ENCODE measurements around the gene THEM5. TPM values are rescaled to one million over a fixed set of nuclear protein-coding genes. Genes with fewer than 3 reads are reported as not detected.

THEM5 gene
- total RNA-seq, 1 donor from 2014 or later: not detected

DNA sequence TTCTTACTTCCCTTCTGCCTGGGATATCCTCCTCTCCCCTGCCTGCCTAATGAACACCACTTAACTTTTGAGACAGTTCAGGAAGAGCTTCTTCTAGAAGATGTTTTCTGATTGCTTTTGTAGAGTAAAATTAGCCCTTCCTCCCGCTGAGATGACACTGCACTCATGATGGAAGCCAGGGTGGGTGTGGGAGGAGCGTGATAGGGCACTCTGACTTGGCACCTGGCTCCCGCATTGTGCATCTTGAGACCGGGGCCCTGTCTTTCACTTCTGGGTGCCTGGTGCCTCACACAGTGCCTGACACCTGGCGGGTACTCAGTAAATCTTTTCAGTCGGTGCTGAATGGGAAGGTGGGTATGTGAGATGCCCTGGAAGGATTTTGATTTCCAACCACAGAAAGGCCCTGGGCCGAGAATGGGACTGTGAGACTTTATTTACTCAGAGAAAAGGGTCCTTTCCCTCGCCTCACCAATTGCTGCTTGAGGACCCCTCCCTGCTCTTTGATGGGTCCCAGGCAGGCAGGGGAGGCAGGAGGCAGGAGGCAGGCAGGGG lies 6.8 kb downstream of the THEM5 start:
- no peaks in the 10 kb centered on the region for H3K27me3 ChIP-seq
- H3K9me3 ChIP-seq: no peaks in the 10 kb centered on the region
- intact Hi-C loops (cut with DNase I): no loop called here
- peaks cover 11% of the 10 kb centered on the region for H3K4me1 ChIP-seq
- no peaks in the 10 kb centered on the region for H3K36me3 ChIP-seq
- H3K27ac ChIP-seq: no peak overlapping the region
- no peak overlapping the region for H3K4me3 ChIP-seq
- DNase-seq (no peak), ATAC-seq (no peak)
- no peak for TF ChIP-seq CTCF (IDR thresholded peaks at IDR 0.05)

DNA sequence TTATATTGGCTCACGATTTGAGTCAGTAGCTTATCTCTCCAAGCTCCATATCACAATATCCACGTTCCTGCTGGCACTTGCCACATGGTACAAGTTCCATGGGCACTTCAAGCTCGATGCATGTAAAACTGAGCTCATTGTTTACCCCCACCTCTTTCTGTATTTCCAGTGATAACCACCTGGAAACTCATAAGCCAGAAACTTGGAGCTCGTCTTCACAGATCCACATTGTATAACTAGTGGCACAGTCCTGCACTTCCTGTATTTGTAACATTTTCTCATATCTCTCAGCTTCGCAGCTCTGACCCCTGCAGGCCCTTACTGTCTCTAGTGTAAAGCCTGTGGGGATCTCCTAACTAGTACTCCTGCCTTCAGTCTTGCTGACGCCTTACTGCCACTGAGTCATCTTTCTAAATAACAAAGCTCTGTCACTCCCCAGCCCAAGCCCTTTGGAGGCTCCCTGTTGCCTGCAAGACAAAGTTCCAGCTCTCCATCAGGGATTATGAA lies 7.4 kb downstream of the THEM5 start:
- Histone ChIP-seq H3K4me1 (peaks cover 11% of the 10 kb centered on the region), H3K27me3 (no peaks in the 10 kb centered on the region), H3K9me3 (no peaks in the 10 kb centered on the region), H3K36me3 (no peaks in the 10 kb centered on the region), H3K4me3 (no peak overlapping the region), H3K27ac (no peak overlapping the region)
- no peak for ATAC-seq
- DNase-seq: no peak
- intact Hi-C loops (cut with DNase I): no loop called here
- TF ChIP-seq CTCF (IDR thresholded peaks at IDR 0.05): no peak

DNA sequence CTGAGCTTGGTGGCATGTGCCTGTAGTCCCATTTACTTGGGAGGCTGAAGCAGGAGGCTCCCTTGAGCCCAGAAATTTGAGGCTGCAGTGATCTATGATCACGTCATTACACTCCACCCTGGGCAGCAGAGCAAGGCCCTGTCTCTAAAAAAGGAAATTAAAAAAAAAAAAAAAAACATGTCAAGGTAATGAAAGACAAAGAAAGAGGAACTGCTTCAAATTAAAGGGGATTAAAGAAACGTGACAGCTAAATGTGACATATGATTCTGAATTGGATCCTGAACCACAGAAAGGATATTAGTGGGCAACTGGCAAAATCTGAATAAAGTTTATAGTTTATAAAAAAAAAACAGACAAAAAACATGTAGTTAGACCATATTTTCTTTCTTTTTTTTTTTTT lies 10.1 kb downstream of the THEM5 start:
- H3K27ac ChIP-seq: no peak overlapping the region
- TF ChIP-seq CTCF (IDR thresholded peaks at IDR 0.05): no peak
- DNase-seq (no peak), ATAC-seq (no peak)
- no peaks in the 10 kb centered on the region for H3K36me3 ChIP-seq
- no peaks in the 10 kb centered on the region for H3K9me3 ChIP-seq
- intact Hi-C loops (cut with DNase I): no loop called here
- no peak overlapping the region for H3K4me3 ChIP-seq
- H3K27me3 ChIP-seq: peaks cover 17% of the 10 kb centered on the region
- peaks cover 7% of the 10 kb centered on the region for H3K4me1 ChIP-seq

DNA sequence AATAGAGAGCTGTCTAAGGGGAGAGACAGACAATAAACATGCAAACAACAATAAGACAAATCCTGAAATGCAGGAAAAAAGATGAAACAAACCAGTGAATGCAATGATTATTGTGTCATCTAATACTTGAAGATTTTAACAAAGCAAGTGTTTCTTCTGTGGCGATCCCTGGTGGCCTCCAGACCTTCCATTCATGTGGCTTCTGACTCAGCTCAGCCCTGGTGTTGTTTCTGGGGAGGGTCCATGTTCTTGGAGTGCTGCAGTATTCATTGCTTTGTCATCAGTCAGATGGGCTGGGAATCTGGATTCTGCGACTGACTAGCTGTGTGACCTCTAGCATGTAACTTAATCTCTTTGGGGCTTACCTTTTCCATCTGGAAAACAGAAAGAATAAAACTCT lies 12.4 kb downstream of the THEM5 start:
- Histone ChIP-seq H3K36me3 (no peaks in the 10 kb centered on the region), H3K4me3 (no peak overlapping the region), H3K9me3 (no peaks in the 10 kb centered on the region), H3K4me1 (peaks cover 19% of the 10 kb centered on the region), H3K27me3 (peaks cover 26% of the 10 kb centered on the region), H3K27ac (no peak overlapping the region)
- DNase-seq (no peak), ATAC-seq (no peak)
- intact Hi-C loops (cut with DNase I): no loop called here
- no peak for TF ChIP-seq CTCF (IDR thresholded peaks at IDR 0.05)

DNA sequence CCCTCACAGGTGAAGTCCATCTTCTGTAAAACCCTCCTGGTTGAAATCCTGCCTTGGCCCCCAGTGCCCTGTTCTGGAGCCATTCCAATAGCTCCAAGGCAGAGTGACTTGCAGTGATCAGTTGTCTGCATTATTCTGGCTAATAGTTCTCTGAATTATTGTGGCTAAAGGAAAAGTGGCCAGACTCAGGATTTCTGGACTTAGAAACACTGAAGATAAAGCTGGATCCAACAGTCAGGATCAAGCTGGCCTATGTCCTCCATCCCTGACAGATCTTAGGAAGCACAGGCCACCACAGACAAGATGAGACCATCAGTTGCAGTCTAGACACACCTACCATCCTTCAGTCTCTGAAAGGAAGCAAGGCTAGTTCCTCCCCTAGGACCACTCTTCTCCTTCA lies 13.1 kb downstream of the THEM5 start:
- Histone ChIP-seq H3K4me3 (peak overlapping the region; percentile 48), H3K36me3 (no peaks in the 10 kb centered on the region), H3K9me3 (no peaks in the 10 kb centered on the region), H3K4me1 (peaks cover 19% of the 10 kb centered on the region), H3K27ac (no peak overlapping the region), H3K27me3 (peaks cover 26% of the 10 kb centered on the region)
- intact Hi-C loops (cut with DNase I): no loop called here
- TF ChIP-seq CTCF (IDR thresholded peaks at IDR 0.05): no peak
- ATAC-seq (no peak), DNase-seq (peak; percentile 51)

Data from upper lobe of right lung (tissue), 1 donor.